Smooth muscle cell (in vitro differentiated cells): ENCODE data around the gene SLAMF8. TPM values are rescaled to one million over a fixed set of nuclear protein-coding genes. Genes with fewer than 3 reads are reported as not detected.
A peak's percentile ranks its signal among the peaks of the same experiment; 100 is the strongest.

Experiments used
- DNase-seq: peaks from one replicate; lab custom pipeline; 2025; ENCODE audit not compliant: unreplicated experiment; lab: John Stamatoyannopoulos, UW
- H2AFZ ChIP-seq: fragments of 200-600 bp; sonication (generic); 2 replicates; pipeline ENCODE4 v1.6.0; 2016; ENCODE audit warnings: antibody characterized with exemption, low read depth, mild to moderate bottlenecking
- H3F3A ChIP-seq: fragments of 200-600 bp; sonication (generic); 2 replicates; pipeline ENCODE4 v1.6.0; 2017; ENCODE audit warnings: antibody characterized with exemption, low read depth
- H3K27ac ChIP-seq: fragments of 200-600 bp; sonication (generic); 2 replicates; pipeline ENCODE4 v1.5.1; 2016; ENCODE audit warnings: low read depth, mild to moderate bottlenecking
- H3K27me3 ChIP-seq: fragments of 200-600 bp; sonication (generic); 2 replicates; pipeline ENCODE4 v1.6.1; 2016; ENCODE audit warnings: low read depth, mild to moderate bottlenecking
- H3K36me3 ChIP-seq: fragments of 200-600 bp; sonication (generic); 2 replicates; pipeline ENCODE4 v1.5.1; 2016; ENCODE audit warnings: low read depth
- H3K4me1 ChIP-seq: fragments of 200-600 bp; sonication (generic); 2 replicates; pipeline ENCODE4 v1.5.1; 2016; ENCODE audit warnings: low read depth
- H3K4me2 ChIP-seq: fragments of 200-600 bp; sonication (generic); 2 replicates; pipeline ENCODE4 v1.6.0; 2016; ENCODE audit warnings: mild to moderate bottlenecking
- H3K4me3 ChIP-seq: fragments of 200-600 bp; sonication (generic); 2 replicates; pipeline ENCODE4 v1.5.1; 2016; ENCODE audit warnings: mild to moderate bottlenecking
- H3K79me2 ChIP-seq: fragments of 200-600 bp; sonication (generic); 2 replicates; pipeline ENCODE4 v1.6.0; 2016; ENCODE audit warnings: low read depth, mild to moderate bottlenecking
- H3K9ac ChIP-seq: fragments of 200-600 bp; sonication (generic); 2 replicates; pipeline ENCODE4 v1.6.0; 2016; ENCODE audit warnings: low read depth
- H3K9me3 ChIP-seq: fragments of 200-600 bp; sonication (generic); replicated peaks from 2 replicates; pipeline ENCODE4 v1.5.1; 2016; ENCODE audit warnings: low read depth
- H4K20me1 ChIP-seq: fragments of 200-600 bp; sonication (generic); 2 replicates; pipeline ENCODE4 v1.6.0; 2016; ENCODE audit warnings: low read depth
- WGBS: methylation state at CpG from one replicate; pipeline ENCODE4 v1.1.7; 2016; ENCODE audit warnings: low lambda C conversion rate; 5-methylcytosine and 5-hydroxymethylcytosine counted together
- polyA plus RNA-seq: library from polyadenylated mRNA; unstranded; fragments of >200 nt; fragmentation: Nextera tagmentation; extraction: Ambion mirVana; gene quantifications from 2 replicates; pipeline ENCODE4 v1.2.1, GENCODE V29; 2016
- total RNA-seq: library from RNA; depleted of rRNA; stranded (reverse); fragments of >200 nt; gene quantifications from 2 replicates; pipeline ENCODE4 v1.2.3, GENCODE V29; 2014
- TF ChIP-seq, protein P1 (sequence below): fragments of 200-600 bp; sonication (generic); IDR thresholded peaks from 2 replicates; pipeline ENCODE4 v1.5.1; 2017; ENCODE audit warnings: borderline replicate concordance, mild to moderate bottlenecking, antibody characterized with exemption; ENCODE audit not compliant: insufficient read depth, poor library complexity, severe bottlenecking

Gene SLAMF8
- total and polyA plus RNA-seq, 2 experiments from 2014 or later: 11.0 to 15.1 TPM

DNA sequence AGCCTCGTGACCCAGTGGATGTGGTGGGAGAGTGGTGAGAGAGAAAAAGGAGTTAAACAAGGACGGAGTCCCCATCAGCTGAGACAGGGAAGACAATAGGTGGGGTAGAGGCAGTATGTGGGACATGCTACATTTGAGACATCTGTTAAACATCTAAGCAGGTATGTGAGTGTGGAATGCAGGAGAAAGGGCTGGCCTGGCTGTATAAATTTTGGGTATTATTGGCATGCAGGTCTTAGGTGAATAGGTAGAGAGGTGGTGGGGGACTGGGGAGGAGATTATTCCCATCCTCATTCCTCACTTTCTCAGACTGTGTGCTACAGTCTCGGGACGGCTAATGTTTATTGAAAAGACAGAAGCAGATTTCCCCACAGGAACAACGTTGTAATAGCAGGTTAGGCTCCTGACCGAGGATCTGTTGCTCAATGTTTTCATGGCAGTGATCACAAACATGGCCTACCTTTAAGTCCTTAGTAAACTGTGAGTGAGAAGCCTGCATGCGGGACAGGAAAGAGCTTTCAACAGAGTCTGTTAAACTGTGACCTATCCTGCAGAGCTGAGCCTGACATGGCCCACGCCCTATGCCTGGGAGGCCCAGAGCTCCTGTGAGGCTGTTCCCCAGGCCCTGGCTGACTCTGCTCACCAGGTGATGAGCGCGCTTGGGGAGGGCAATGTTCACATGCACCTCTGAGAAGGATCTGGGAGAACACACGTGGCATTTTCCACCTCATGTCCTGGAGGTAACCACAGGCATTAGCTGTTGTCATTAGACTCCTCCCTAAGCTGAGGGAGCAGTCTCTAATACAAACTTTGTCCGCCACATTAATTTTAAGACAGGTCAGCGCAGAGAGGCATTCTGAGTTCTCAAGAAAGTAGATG lies 19.3 kb downstream of the SLAMF8 start:
- Histone ChIP-seq H4K20me1 (no peaks in the 10 kb centered on the region), H3F3A (peaks cover 6% of the 10 kb centered on the region), H3K27ac (peak overlapping the region; percentile 89), H2AFZ (no peak overlapping the region), H3K9me3 (no peaks in the 10 kb centered on the region), H3K27me3 (no peaks in the 10 kb centered on the region), H3K4me2 (no peak overlapping the region), H3K4me3 (no peak overlapping the region), H3K79me2 (no peaks in the 10 kb centered on the region), H3K36me3 (no peaks in the 10 kb centered on the region), H3K4me1 (peaks cover 6% of the 10 kb centered on the region), H3K9ac (no peak overlapping the region)
- TF ChIP-seq, protein P1, sequence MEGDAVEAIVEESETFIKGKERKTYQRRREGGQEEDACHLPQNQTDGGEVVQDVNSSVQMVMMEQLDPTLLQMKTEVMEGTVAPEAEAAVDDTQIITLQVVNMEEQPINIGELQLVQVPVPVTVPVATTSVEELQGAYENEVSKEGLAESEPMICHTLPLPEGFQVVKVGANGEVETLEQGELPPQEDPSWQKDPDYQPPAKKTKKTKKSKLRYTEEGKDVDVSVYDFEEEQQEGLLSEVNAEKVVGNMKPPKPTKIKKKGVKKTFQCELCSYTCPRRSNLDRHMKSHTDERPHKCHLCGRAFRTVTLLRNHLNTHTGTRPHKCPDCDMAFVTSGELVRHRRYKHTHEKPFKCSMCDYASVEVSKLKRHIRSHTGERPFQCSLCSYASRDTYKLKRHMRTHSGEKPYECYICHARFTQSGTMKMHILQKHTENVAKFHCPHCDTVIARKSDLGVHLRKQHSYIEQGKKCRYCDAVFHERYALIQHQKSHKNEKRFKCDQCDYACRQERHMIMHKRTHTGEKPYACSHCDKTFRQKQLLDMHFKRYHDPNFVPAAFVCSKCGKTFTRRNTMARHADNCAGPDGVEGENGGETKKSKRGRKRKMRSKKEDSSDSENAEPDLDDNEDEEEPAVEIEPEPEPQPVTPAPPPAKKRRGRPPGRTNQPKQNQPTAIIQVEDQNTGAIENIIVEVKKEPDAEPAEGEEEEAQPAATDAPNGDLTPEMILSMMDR: no peak
- no peak for DNase-seq
- WGBS: 71% methylated on average over 13 of the region's 13 CpGs

DNA sequence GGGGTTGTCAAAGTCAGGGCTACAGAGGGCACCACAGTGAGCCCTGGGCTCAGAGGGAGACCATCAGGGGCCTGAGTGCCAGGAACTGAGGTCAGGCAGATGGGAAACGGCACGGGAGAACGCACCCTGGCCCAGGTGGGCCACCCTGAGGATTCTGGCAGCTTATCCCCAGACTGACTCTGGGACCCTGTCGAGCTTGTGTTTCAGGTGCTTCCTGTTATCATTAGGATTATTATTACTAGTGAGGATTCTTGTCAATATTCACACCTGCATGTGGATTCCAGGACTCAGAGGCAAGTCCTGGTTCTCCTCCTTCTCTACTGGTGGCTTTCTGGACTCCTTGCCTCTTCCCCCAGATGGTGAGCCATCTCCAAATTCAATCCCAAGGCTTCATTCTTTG lies 20.6 kb downstream of the SLAMF8 start:
- no peak overlapping the region for H3K9ac ChIP-seq
- H3K27me3 ChIP-seq: no peaks in the 10 kb centered on the region
- TF ChIP-seq, protein P1: no peak
- no peak overlapping the region for H3K4me3 ChIP-seq
- H3K4me2 ChIP-seq: no peak overlapping the region
- H3K36me3 ChIP-seq: no peaks in the 10 kb centered on the region
- H3F3A ChIP-seq: peaks cover 6% of the 10 kb centered on the region
- H3K9me3 ChIP-seq: no peaks in the 10 kb centered on the region
- no peaks in the 10 kb centered on the region for H4K20me1 ChIP-seq
- WGBS: 73% methylated on average over 4 of the region's 4 CpGs
- no peaks in the 10 kb centered on the region for H3K79me2 ChIP-seq
- no peak for DNase-seq
- peak overlapping the region; percentile 89 for H3K27ac ChIP-seq
- H2AFZ ChIP-seq: no peak overlapping the region
- peaks cover 6% of the 10 kb centered on the region for H3K4me1 ChIP-seq

DNA sequence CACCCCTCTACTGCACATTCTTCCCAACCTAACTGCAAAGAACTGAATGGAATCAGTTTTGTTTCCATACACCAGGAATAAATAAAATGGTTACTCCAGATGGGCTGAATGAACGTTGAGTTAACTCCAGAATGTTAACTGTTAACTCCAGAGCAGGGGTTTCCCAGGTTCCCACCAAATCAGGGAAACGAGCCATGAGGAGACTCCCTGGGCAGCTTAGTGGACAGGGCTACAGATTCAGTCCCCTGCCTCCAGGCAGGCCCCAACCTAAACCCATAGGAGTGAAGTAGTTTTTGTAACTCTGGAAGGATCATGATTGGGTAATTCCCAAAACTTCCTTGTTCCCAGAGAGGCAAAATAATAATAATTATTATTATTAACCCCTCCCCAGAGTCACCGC lies 21.7 kb downstream of the SLAMF8 start:
- H3F3A ChIP-seq: peaks cover 16% of the 10 kb centered on the region
- TF ChIP-seq, protein P1: no peak
- H3K4me3 ChIP-seq: no peak overlapping the region
- peak overlapping the region; percentile 89 for H3K27ac ChIP-seq
- no peak overlapping the region for H3K9ac ChIP-seq
- H4K20me1 ChIP-seq: no peaks in the 10 kb centered on the region
- no peak for DNase-seq
- H3K4me1 ChIP-seq: peaks cover 9% of the 10 kb centered on the region
- no peak overlapping the region for H2AFZ ChIP-seq
- H3K27me3 ChIP-seq: no peaks in the 10 kb centered on the region
- no peaks in the 10 kb centered on the region for H3K36me3 ChIP-seq
- 26% methylated on average over 3 of the region's 3 CpGs for WGBS
- no peak overlapping the region for H3K4me2 ChIP-seq
- H3K9me3 ChIP-seq: no peaks in the 10 kb centered on the region
- no peaks in the 10 kb centered on the region for H3K79me2 ChIP-seq
